Lower lobe of right lung (tissue), 2 donors: Measurements from ENCODE around the gene NAV2. TPM values are rescaled to one million over a fixed set of nuclear protein-coding genes. Genes with fewer than 3 reads are reported as not detected.

Experiments
- ATAC-seq, 2 donors: fragments of 200-7000 bp; cut with Tn5 transposase; one replicate each; pipeline ENCODE4 v1.9.1; 2020 to 2022; ENCODE audit warnings: mild to moderate bottlenecking in 2 of 2, moderate library complexity in 2 of 2
- DNase-seq: peaks from one replicate; pipeline ENCODE4 v3.0.0-alpha.2; 2020
- H3K27ac ChIP-seq: fragments of 200-600 bp; one replicate; pipeline ENCODE4 v1.8.0; 2022
- H3K27me3 ChIP-seq: fragments of 200-600 bp; one replicate; pipeline ENCODE4 v1.8.0; 2022; ENCODE audit warnings: low read depth
- H3K36me3 ChIP-seq: fragments of 200-600 bp; one replicate; pipeline ENCODE4 v1.8.0; 2022; ENCODE audit warnings: mild to moderate bottlenecking
- H3K4me1 ChIP-seq: fragments of 200-600 bp; one replicate; pipeline ENCODE4 v1.8.0; 2022
- H3K4me3 ChIP-seq: fragments of 200-600 bp; one replicate; pipeline ENCODE4 v1.8.0; 2022; ENCODE audit warnings: mild to moderate bottlenecking
- H3K9me3 ChIP-seq: fragments of 200-600 bp; one replicate; pipeline ENCODE4 v1.8.0; 2022
- intact Hi-C: fragments of 100-400 bp; cut with DNase I; formaldehyde crosslinking; loops from one replicate; pipeline ENCODE4 v1.11.0; 2022
- total RNA-seq: library from RNA; stranded (reverse); fragmentation: NEBNext Ultra II Directional; extraction: Animal tissue kit (Norgen Biotek cat#: 25700); gene quantifications from one replicate; pipeline ENCODE4 v1.2.1, GENCODE V29; 2021
- TF ChIP-seq, protein P1 (sequence below): fragments of 200-600 bp; IDR thresholded peaks from one replicate; pipeline ENCODE4 v1.8.0; 2022; ENCODE audit warnings: antibody characterized with exemption, mild to moderate bottlenecking
- donor health status: DM: no; HTN: yes; CAD: no; lungs with severe emphysema.

NAV2 gene
- total RNA-seq, 1 donor from 2014 or later: 36.9 TPM

- H3K27ac ChIP-seq: no peak overlapping the region
- no peak for DNase-seq
- intact Hi-C loops: no loop called here
Observed at GRCh38 chr11:19714022-19714386, 1.4 kb downstream of the NAV2 start.

GRCh38 chr11:19714387-19715363 is 2.0 kb downstream of the NAV2 start:
- TF ChIP-seq, protein P1, sequence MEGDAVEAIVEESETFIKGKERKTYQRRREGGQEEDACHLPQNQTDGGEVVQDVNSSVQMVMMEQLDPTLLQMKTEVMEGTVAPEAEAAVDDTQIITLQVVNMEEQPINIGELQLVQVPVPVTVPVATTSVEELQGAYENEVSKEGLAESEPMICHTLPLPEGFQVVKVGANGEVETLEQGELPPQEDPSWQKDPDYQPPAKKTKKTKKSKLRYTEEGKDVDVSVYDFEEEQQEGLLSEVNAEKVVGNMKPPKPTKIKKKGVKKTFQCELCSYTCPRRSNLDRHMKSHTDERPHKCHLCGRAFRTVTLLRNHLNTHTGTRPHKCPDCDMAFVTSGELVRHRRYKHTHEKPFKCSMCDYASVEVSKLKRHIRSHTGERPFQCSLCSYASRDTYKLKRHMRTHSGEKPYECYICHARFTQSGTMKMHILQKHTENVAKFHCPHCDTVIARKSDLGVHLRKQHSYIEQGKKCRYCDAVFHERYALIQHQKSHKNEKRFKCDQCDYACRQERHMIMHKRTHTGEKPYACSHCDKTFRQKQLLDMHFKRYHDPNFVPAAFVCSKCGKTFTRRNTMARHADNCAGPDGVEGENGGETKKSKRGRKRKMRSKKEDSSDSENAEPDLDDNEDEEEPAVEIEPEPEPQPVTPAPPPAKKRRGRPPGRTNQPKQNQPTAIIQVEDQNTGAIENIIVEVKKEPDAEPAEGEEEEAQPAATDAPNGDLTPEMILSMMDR: no peak
- peaks cover 33% of the 10 kb centered on the region for H3K4me1 ChIP-seq
- no peak overlapping the region for H3K27ac ChIP-seq
- H3K4me3 ChIP-seq: peak overlapping the region; percentile 61
- no peaks in the 10 kb centered on the region for H3K9me3 ChIP-seq
- ATAC-seq: peak; percentile 1 to 14
- H3K27me3 ChIP-seq: peaks cover 19% of the 10 kb centered on the region
- intact Hi-C loops: no loop called here
- no peaks in the 10 kb centered on the region for H3K36me3 ChIP-seq
- DNase-seq: peak; percentile 51

More at GRCh38 chr11:19714022-19714386, 1.4 kb downstream of the NAV2 start:
- TF ChIP-seq, protein P1: no peak
- no peak for ATAC-seq
- peaks cover 19% of the 10 kb centered on the region for H3K27me3 ChIP-seq
- H3K9me3 ChIP-seq: no peaks in the 10 kb centered on the region
- no peaks in the 10 kb centered on the region for H3K36me3 ChIP-seq
- H3K4me3 ChIP-seq: peak overlapping the region; percentile 61
- peaks cover 33% of the 10 kb centered on the region for H3K4me1 ChIP-seq

- no peak overlapping the region for H3K27ac ChIP-seq
- intact Hi-C loops: no loop called here
Observed at GRCh38 chr11:19715373-19715772, 2.7 kb downstream of the NAV2 start.

GRCh38 chr11:19718051-19718450 is 5.4 kb downstream of the NAV2 start:
- ATAC-seq (no peak), DNase-seq (no peak)
- peaks cover 19% of the 10 kb centered on the region for H3K27me3 ChIP-seq
- no peak overlapping the region for H3K27ac ChIP-seq
- peaks cover 29% of the 10 kb centered on the region for H3K4me1 ChIP-seq
- H3K4me3 ChIP-seq: no peak overlapping the region
- H3K36me3 ChIP-seq: no peaks in the 10 kb centered on the region
- intact Hi-C loops: no loop called here
- TF ChIP-seq, protein P1: no peak
- no peaks in the 10 kb centered on the region for H3K9me3 ChIP-seq

More at GRCh38 chr11:19715373-19715772, 2.7 kb downstream of the NAV2 start:
- TF ChIP-seq, protein P1: no peak
- peaks cover 33% of the 10 kb centered on the region for H3K4me1 ChIP-seq
- no peaks in the 10 kb centered on the region for H3K9me3 ChIP-seq
- ATAC-seq (peak in 1 of 2 donors; percentile 8), DNase-seq (no peak)
- peaks cover 19% of the 10 kb centered on the region for H3K27me3 ChIP-seq
- peak overlapping the region; percentile 61 for H3K4me3 ChIP-seq
- no peaks in the 10 kb centered on the region for H3K36me3 ChIP-seq

GRCh38 chr11:19718951-19719350 is 6.3 kb downstream of the NAV2 start:
- ATAC-seq: no peak
- H3K4me1 ChIP-seq: peaks cover 29% of the 10 kb centered on the region
- H3K27ac ChIP-seq: no peak overlapping the region
- TF ChIP-seq, protein P1: no peak
- H3K27me3 ChIP-seq: peaks cover 11% of the 10 kb centered on the region
- H3K36me3 ChIP-seq: no peaks in the 10 kb centered on the region
- no peak for DNase-seq
- no peak overlapping the region for H3K4me3 ChIP-seq
- intact Hi-C loops: no loop called here
- no peaks in the 10 kb centered on the region for H3K9me3 ChIP-seq
